HG03342 (cell line): ENCODE measurements around the gene GPHN.
"Not testable (repeated sequence)": the region's sequence is repeated elsewhere in the genome, so short reads cannot be mapped to it uniquely, and the experiment has no call there.

Source experiments
- ATAC-seq: cut with Tn5 transposase; IDR thresholded peaks from one replicate; pipeline ENCODE4 v1.9.1; 2021; ENCODE audit warnings: mild to moderate bottlenecking, moderate library complexity; ENCODE audit not compliant: unreplicated experiment

The GPHN gene

DNA sequence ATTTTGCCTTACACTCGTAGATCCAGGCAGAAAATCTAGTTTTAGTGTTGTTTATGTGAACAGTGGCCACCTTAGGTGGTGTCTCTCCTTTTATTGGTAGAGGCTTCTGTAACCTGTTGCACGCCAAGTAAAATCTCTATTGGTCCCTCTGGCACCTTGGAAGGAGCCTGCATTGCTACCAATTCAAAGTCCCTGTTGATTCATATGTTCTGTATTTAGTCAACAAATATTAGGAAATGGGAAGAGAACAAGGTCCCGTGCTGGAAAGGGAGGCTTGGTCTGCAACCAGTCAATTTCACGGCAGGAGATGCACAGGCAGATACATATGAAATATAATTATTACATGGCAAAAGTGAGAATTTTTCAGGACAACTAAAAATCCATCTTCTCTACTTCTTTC lies 6.4 kb upstream of the GPHN start:
- no peak for ATAC-seq

DNA sequence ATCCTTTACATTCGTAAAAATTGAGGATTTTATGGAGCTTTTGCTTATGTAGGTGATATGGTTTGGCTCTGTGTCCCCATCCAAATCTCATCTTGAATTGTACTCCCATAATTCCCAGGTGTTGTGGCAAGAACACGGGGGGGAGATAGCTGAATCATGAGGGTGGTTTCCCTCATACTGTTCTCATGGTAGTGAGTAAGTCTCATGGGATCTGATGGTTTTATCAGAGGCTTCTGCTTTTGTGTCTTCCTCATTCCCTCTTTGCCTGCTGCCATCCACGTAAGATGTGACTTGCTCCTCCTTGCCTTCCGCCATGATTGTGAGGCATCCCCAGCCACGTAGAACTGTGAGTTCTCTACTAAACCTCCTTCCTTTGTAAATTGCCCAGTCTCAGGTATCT lies 5.1 kb upstream of the GPHN start:
- not testable (repeated sequence) for ATAC-seq

DNA sequence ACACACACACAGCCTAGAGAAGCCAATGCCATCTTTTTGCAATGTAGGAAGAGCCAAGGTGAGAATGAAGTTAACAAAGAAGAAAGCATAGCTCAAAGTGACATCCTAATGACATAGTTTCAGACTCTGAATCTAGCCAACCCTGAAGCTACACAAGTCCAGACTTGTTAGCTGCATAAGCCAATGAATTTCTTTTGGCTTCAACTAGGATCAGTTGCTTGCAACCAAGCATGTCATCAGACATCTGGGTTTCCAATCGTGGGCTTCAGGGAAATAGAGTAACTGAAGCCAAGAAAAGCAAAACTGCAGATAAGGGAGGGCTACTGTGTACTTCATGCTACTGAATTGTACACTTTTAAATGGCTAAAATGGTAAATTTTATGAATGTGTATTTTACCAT lies 4.4 kb upstream of the GPHN start:
- ATAC-seq: no peak

DNA sequence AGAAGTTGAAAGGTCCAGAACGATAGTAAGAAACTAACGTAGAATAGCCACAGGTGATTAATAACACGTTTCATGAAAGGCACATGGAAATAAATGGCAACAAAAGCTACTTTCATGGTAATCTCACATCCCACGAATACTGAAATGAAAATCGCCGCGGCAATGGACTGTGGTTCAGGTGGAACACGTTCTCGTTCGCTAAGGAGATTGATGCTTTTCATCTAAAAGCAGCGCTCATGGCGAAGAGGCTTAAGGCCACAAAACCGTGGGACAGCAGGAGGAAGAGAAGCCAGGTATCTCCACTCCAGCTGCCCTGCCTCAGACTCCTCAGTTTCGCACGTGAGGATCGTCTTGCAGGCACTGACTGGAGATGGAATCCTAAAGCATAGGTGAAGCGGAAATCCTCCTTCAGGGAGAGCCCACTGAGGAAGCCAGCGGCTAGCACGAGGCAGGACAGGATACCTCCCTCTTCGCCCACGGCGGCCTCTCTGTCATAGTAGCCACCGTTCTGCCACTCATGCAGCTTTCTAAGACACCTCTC lies 696 bp upstream of the GPHN start:
- ATAC-seq: peak; percentile 20

DNA sequence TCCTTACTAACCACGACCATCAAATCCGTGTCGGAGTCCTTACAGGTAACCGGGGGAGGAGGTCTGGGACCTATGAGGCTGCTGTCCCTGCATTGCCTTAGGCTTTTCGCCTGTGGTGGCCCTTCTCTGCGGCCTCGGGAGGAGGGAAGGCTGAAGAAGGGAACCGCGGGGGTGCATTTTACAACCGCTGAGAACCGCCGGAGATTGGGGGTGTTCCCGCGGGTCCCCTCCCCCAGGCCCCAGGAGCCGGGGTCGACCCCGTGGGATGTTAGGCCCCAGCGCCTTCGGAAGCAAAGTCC lies 549 bp downstream of the GPHN start:
- peak; percentile 0 for ATAC-seq

DNA sequence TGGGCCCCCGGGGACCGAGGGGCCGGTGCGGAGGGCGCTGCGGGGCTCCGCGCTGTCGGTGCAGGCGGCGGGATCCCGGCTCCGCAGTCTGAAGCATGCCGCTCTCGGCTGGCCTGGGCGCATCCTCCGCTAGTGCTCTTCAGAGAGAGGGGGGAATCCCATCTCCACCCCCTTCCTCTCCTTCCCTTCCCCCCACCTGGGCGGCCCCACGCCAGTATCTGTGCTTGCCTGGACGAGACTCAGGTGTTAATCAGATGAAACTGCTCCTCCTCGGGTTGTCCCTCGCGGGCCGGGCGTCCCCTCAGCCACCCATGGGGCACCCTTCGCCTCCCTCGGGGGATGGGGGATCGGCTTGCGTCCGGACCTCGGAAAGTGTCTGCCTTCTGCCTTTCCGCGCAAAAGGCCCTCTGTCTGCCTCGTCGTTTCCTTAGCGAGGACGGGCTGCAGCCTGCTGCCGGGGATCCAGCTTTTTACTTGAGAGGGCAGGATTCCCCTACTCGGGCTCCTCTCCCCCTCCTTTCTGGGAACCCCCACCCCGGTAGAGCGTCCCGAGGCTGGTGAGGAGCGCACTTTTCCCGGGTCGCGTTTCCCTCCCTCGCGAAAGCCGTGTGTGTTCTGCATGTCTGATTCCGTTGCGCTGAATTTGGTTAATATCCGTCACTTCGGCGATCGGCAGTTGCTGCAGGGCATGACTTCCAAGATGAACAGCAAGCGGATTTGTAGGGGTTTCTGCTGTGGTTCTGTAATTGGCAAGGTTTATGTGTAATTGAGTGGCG lies 1.1 kb downstream of the GPHN start:
- no peak for ATAC-seq

DNA sequence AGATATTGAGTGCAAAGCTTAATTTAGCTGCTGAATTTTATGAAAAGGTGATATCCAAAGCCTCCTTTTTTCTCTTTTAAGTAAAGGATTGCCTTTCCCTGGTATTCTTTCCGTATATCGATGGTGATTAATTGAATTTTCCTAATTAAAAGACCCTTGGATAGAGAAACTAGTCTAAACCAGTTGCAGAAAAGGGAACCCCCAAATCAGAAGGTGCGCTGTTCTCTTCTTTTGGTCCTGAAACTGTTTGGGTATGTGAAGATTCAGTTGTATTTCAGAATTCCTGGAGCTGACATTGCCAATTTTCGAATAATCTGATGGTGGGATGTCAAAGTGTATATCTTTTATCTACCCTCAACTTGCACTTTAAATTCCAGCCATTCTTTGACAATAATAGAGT lies 1.9 kb downstream of the GPHN start:
- no peak for ATAC-seq

DNA sequence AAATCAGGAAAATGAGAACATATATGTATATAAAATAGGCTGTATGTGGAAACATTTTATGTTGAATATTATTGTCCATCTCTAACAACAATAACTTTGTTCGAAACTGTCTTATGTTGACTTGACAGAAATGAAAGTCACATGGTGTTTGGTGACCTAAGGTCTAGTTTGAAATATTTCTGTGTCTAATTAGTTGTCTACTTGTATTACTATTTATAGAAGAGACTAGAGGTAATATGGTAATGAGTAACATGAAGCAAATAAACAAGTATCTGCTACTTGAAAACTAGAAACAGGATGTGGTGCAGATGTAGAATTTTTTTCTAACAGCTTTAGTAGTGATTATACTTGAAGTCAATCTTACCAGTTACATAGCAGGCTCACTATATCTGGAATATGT lies 3.9 kb downstream of the GPHN start:
- no peak for ATAC-seq

DNA sequence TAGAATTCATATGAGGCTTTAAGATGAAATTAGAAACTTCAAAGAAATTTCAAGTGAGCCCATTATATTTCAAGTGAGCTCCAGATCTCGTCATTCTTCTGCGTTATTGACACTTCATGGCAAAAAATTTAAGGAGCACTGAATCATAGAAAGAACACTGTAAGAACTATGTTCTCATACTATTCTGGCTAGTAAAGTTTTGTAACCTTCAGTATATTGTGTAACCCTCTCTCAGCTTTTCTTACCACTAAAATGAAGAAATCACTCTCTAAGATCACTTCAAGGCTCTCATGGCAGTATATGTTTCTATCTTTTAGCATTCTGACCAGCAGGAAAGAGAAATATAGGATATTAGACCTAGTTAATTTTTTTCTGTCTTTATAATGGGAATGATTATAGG lies 6.3 kb downstream of the GPHN start:
- ATAC-seq: no peak

DNA sequence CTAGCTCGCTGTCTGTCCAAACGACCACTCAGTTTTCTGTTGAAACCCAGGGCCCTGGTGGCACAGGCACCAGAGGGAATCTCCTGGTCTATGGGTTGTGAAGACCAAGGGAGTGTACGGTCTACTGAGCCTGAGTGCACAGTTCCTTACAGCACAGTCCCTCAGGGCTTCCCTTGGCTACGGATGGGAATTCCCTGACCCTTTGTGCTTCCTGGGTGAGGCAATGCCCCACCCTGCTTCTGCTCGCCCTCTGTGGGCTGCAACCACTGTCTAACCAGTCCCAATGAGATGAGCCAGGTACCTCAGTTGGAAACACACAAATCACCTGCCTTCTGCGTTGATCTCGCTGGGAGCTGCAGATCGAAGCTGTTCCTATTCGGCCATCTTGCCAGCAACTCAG lies 22.6 kb downstream of the GPHN start:
- ATAC-seq: no peak

DNA sequence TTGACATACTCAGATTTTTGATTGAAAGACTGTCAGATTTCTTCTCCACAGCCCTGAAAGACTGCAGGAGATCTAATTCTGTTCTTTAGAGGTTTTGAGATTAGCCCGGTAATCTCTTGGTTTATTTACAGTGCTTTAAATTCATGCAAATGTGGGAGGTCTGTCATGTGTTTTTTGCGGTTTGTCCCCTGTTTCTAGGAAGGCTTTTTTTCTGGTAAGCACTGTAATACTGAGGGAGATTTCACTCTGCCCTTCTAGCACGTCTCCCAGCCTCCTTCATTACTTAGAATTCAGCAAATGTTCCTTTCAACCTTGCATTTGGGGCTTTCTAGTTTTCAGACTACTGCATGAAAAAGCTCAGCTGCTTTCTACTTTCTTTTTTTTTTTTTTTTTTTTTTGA lies 31.1 kb downstream of the GPHN start:
- ATAC-seq: no peak

DNA sequence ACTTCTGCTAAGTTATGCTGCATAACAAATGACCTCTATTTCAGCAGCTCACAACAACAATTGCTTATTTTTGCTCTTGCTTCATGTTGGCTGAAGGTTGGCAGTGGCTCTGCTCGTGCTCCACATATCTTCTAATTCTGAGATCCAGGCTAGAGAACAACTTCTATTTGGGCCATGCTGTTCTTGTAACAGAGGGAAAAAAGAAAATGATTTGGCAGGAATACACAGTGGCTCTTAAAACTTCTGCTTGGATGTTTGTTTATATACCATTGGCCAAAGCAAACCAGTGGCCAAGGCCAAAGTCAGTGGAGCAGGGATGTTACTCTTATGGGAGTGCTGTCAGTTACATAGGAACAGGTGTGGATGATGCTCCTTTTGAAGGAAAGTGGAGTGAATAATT lies 32.1 kb downstream of the GPHN start:
- no peak for ATAC-seq

DNA sequence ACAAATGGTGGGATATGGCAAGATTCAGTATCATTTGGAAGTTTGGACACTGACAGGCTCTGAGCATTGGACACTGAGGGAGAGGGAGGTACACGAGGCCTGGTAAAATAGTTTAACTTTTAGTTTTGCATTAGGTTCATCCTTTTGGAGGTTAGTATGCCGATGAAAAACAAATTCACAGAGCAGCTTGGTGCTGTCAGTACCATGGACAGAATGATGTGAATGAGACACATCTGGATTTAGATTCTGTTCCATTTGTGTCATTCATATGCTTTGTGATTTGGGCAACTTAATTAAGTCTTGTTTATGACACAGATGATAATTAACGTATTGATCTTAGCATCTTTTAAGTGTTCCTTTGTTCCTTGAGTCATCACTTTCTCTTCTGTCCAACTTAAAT lies 33.7 kb downstream of the GPHN start:
- no peak for ATAC-seq

DNA sequence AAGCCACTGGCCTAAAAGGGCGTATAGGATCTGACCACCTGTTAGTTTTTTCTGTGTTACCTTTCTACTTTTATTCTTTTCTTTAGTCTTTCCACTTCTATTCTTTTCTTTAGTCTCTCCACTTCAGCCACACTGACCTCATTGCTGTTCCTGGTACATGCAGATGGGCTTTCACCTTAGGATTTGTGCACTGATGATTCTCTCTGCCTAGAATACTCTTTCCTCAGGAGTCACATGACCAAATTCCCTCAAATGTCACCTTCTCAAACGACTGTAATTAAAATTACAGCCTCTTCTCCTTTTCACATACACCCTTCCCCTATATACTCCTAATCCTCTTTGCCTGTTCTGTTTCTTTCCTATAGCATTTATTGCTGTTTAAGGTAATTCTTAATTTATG lies 36.0 kb downstream of the GPHN start:
- ATAC-seq: no peak

DNA sequence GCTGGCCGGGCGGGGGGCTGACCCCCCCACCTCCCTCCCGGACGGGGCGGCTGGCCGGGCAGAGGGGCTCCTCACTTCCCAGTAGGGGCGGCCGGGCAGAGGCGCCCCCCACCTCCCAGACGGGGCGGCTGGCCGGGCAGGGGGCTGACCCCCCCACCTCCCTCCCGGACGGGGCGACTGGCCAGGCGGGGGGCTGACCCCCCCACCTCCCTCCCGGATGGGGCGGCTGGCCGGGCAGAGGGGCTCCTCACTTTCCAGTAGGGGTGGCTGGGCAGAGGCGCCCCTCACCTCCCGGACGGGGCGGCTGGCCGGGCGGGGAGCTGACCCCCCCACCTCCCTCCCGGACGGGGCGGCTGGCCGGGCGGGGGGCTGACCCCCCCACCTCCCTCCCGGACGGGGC lies 37.2 kb downstream of the GPHN start:
- not testable (repeated sequence) for ATAC-seq

DNA sequence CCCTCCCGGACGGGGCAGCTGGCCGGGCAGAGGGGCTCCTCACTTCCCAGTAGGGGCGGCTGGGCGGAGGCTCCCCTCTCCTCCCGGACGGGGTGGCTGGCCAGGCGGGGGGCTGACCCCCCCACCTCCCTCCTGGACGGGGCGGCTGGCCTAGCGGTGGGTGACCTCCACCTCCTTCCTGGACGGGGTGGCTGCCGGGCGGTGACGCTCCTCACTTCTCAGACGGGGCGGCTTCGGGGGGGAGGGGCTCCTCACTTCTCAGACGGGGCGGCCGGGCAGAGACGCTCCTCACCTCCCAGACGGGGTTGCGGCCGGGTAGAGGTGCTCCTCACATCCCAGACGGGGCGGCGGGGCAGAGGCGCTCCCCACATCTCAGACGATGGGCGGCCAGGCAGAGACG lies 37.8 kb downstream of the GPHN start:
- not testable (repeated sequence) for ATAC-seq

DNA sequence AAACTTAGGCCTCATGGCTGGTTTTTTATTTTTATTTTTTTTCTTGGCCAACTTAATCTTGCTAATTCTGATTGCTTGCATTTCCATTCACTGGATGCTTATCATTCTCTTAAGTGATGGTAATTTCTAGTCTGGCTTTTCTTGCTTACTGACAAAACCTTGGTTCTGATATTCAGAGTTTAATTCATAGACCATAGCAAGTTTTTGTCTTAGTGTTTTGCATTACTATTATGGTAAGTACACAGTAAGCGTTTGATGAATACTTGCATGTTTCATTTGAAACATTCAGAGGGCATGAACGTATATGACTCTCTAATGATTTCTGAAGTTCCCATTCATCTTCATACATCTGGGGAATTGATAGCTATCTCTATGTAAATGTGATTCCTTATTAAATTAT lies 55.8 kb downstream of the GPHN start:
- ATAC-seq: no peak

DNA sequence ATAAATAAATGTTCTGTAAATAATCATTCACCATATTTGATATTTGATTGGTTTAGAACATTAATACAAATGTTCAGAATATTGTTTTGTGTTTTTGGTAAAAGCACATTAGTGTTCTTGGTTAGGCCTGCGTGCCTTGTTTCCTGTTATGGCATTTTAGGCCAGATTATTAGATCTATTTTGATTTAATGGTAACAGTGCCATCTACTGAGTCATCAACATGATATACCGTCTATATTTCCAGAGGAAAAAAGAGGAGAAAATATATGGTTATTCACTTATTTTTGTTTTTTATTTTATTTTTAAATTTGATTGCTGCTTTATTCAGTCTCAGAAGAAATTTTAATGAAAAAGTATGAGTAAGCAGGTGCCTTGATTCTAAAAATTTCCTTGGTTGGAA lies 60.3 kb downstream of the GPHN start:
- no peak for ATAC-seq

DNA sequence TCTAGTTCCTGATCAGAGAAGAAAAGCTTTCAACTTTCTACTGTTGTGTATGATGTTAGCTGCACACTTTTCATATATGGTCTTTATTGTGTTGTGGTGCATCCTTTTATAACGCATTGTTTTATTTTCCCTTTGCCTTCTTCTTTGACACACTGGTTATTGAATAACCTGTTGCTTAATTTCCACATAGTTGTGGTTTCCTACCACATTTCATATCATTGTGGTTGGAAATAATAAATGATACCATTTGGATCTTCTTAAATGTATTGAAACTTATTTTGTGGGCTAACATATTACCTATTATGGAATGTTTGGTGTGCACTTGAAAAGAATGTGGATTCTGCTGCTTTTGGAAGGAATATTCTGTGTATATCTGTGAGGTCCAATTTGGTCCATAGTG lies 64.9 kb downstream of the GPHN start:
- no peak for ATAC-seq

DNA sequence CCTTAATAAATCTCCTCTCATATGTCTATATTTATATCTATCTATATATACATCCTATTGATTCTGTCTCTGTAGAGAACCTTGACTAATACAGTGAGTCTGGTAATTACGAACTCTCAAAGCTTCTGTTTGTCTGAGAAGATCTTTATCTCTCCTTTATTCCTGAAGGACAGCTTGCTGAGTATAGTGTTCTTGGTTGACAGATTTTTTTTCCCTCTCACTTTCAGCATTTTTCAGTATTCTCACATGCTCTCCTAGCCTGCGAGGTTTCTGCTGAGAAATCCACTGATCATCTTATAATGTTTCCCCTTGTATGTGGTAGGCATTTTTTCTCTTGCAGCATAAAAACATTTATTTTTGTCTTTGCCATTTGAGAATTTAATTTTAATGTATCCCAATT lies 67.1 kb downstream of the GPHN start:
- ATAC-seq: no peak

DNA sequence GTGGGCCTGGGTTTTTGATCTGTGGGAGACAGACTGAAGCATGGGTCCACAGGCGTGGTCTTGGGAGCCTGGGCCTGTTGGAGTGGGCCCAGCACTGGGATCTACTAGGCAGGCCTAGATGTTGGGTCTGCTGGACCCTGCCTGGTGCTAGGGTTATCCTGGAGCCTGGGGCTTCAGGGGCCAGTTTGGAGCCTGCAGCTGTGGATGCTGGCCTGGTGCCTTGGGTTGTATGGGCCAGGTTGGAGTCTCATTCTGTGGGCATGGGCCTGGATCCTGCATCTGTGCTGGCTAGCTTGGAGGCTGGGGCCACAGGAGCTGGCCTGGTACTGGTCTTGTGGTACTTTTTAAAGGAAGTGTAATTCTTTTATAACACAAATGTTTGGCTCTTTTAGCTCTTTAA lies 68.0 kb downstream of the GPHN start:
- ATAC-seq: no peak

DNA sequence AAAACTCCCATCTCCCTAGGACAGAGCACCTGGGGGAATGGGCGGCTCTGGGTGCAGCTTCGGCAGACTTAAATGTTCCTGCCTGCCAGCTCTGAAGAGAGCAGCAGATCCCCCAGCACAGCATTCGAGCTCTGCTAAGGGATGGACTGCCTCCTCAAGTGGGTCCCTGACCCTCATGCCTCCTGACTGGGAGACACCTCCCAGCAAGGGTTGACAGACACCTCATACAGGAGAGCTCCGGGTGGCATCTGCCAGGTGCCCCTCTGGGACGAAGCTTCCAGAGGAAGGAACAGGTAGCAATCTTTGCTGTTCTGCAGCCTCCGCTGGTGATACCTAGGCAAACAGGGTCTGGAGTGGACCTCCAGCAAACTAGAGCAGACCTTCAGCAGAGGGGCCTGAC lies 79.8 kb downstream of the GPHN start:
- not testable (repeated sequence) for ATAC-seq

DNA sequence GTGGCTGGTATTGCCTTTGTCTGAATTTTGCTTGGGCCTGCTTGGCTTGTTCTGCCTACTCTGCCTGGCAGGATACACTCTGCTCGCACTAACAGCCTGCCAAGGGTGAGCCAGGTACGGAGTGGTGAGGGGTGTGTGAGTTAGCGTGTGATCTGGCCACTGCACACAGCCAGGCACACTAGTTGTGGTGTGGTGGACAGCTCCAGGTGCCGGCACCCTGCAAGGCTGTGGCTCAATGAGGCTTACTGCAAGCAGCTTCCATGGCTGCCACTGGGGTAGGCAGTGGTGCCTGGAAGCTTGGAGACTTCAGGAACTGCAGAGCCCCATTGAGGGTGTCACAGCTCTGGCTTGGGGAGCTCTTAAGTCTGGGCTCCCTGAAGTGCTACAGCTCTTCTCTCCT lies 87.4 kb downstream of the GPHN start:
- ATAC-seq: no peak
